ENCODE results near the gene SASS6. TPM values are rescaled to one million over a fixed set of nuclear protein-coding genes. Genes with fewer than 3 reads are reported as not detected.

Gene SASS6
- total and polyA plus RNA-seq, 10 of the 15 experiments (the other 5 are each of a cell fraction or from before 2014, with no cell fraction given) = 6.6 to 17.9 (median 10.2) TPM

DNA sequence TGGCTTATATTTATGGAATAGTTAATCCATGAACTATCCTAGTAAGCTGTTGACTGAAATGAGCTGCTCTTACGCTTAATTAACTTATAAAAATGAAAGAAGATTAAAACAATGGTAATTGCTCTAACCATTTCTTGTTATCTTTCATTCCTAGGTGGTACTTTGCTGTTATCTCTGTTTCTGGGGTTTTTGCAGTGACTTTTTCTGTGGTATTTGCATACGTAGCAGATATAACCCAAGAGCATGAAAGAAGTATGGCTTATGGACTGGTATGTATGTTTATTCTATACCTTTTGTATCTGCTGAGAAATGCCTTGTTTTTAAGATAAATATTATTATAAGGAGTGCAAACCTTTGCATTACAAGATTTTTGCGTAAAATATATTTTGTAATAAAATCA, 71.0 kb downstream of the SASS6 start:
- intact Hi-C loops (cut with micrococcal nuclease; ENCODE audit: unreplicated experiment) = no loop called here
- Histone ChIP-seq H3K4me3 (no peak overlapping the region), H4K20me1 (ENCODE audit: control insufficient read depth, insufficient read depth) (no peaks in the 10 kb centered on the region), H3K27me3 (replicated peaks in 1 of 2; ENCODE audit: control insufficient read depth in 2 of 2, insufficient read depth in 2 of 2, low read length in 1 of 2) (no peaks in the 10 kb centered on the region), H3K9ac (ENCODE audit: control insufficient read depth, insufficient read depth, low read length) (no peak overlapping the region), H3K27ac (ENCODE audit: control insufficient read depth, insufficient read depth) (no peak overlapping the region), H3K4me1 (ENCODE audit: control insufficient read depth, insufficient read depth, low read length) (no peaks in the 10 kb centered on the region), H2AFZ (ENCODE audit: control insufficient read depth, low read depth, low read length) (no peak overlapping the region), H3K9me3 (replicated peaks; ENCODE audit: control insufficient read depth, insufficient read depth, low read length) (no peaks in the 10 kb centered on the region), H3K4me2 (ENCODE audit: control insufficient read depth, insufficient read depth) (no peak overlapping the region), H3K79me2 (ENCODE audit: control insufficient read depth, insufficient read depth, low read length) (peaks cover 8% of the 10 kb centered on the region), H3K36me3 (ENCODE audit: control insufficient read depth in 2 of 2, insufficient read depth in 2 of 2, low read length in 1 of 2) (peaks cover 11 to 25% of the 10 kb centered on the region in 2 experiments)
- in situ Hi-C loops (cut with MboI) = no loop called here
- RAD21 ChIA-PET (ENCODE audit: unreplicated experiment) = interaction anchor here (1.6 kb wide), 1 partner anchor 19 kb away, joined by 4 read pairs; no protein-coding TSS in a partner anchor
- no peak for ATAC-seq
- BruUV-seq (replicated peaks) = no TSS peak
- no peak for DNase-seq (ENCODE audit: low read depth, low spot score)
- SMC1A ChIA-PET (ENCODE audit: uncharacterized antibody, unreplicated experiment) = interaction anchor here (1.1 to 2.0 kb wide), 5 partner anchors 11 to 31 kb away, joined by 3 to 8 read pairs (median 4); no protein-coding TSS in a partner anchor
- 96% methylated on average over 3 of the region's 3 CpGs for WGBS (ENCODE audit: insufficient coverage, insufficient replicate concordance, low lambda C conversion rate, missing lambda C conversion rate)
- CTCF ChIA-PET = interaction anchor here (0.8 to 1.1 kb wide), 3 partner anchors 9 to 17 kb away, joined by 3 to 4 read pairs (median 4); no protein-coding TSS in a partner anchor
- POLR2A ChIA-PET = interaction anchor here (1.0 to 2.0 kb wide), 3 partner anchors 10 to 13 kb away, joined by 3 to 7 read pairs (median 4); no protein-coding TSS in a partner anchor
- FAIRE-seq = no peak
- TF ChIP-seq TARDBP (IDR thresholded peaks at IDR 0.05; ENCODE audit: borderline replicate concordance) (no peak), EP300 (IDR thresholded peaks at IDR 0.05; ENCODE audit: borderline replicate concordance in 1 of 2, control insufficient read depth in 1 of 2, low read depth in 2 of 2, low read length in 2 of 2) (no peak), CEBPB (IDR thresholded peaks at IDR 0.05; ENCODE audit: borderline replicate concordance in 1 of 2, low read depth in 2 of 2, low read length in 2 of 2) (no peak), BHLHE40 (IDR thresholded peaks at IDR 0.05; ENCODE audit: borderline replicate concordance in 1 of 2, low read depth in 2 of 2, low read length in 1 of 2) (no peak), ZNF217 (IDR thresholded peaks at IDR 0.05) (no peak), TBL1XR1 (IDR thresholded peaks at IDR 0.05; ENCODE audit: low read depth, low read length) (no peak), HDAC2 (IDR thresholded peaks at IDR 0.05) (no peak), SPI1 (IDR thresholded peaks at IDR 0.05; ENCODE audit: borderline replicate concordance, insufficient read depth, low read depth, low read length) (no peak), RUNX3 (IDR thresholded peaks at IDR 0.05; ENCODE audit: low read length) (no peak), CREM (IDR thresholded peaks at IDR 0.05; ENCODE audit: low read depth) (no peak), JUND (IDR thresholded peaks at IDR 0.05; ENCODE audit: low read depth, low read length) (no peak), EED (IDR thresholded peaks at IDR 0.05; ENCODE audit: low read depth) (no peak)
- TF ChIP-seq, protein P1, sequence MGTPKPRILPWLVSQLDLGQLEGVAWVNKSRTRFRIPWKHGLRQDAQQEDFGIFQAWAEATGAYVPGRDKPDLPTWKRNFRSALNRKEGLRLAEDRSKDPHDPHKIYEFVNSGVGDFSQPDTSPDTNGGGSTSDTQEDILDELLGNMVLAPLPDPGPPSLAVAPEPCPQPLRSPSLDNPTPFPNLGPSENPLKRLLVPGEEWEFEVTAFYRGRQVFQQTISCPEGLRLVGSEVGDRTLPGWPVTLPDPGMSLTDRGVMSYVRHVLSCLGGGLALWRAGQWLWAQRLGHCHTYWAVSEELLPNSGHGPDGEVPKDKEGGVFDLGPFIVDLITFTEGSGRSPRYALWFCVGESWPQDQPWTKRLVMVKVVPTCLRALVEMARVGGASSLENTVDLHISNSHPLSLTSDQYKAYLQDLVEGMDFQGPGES (IDR thresholded peaks at IDR 0.05) = no peak
- TF ChIP-seq, protein P2, sequence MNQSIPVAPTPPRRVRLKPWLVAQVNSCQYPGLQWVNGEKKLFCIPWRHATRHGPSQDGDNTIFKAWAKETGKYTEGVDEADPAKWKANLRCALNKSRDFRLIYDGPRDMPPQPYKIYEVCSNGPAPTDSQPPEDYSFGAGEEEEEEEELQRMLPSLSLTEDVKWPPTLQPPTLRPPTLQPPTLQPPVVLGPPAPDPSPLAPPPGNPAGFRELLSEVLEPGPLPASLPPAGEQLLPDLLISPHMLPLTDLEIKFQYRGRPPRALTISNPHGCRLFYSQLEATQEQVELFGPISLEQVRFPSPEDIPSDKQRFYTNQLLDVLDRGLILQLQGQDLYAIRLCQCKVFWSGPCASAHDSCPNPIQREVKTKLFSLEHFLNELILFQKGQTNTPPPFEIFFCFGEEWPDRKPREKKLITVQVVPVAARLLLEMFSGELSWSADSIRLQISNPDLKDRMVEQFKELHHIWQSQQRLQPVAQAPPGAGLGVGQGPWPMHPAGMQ (IDR thresholded peaks at IDR 0.05; ENCODE audit: borderline replicate concordance) = no peak
- TF ChIP-seq, protein P3, sequence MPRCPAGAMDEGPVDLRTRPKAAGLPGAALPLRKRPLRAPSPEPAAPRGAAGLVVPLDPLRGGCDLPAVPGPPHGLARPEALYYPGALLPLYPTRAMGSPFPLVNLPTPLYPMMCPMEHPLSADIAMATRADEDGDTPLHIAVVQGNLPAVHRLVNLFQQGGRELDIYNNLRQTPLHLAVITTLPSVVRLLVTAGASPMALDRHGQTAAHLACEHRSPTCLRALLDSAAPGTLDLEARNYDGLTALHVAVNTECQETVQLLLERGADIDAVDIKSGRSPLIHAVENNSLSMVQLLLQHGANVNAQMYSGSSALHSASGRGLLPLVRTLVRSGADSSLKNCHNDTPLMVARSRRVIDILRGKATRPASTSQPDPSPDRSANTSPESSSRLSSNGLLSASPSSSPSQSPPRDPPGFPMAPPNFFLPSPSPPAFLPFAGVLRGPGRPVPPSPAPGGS (IDR thresholded peaks at IDR 0.05; ENCODE audit: borderline replicate concordance, insufficient read depth, low read depth, low read length, poor library complexity, severe bottlenecking) = no peak
- TF ChIP-seq, protein P4, sequence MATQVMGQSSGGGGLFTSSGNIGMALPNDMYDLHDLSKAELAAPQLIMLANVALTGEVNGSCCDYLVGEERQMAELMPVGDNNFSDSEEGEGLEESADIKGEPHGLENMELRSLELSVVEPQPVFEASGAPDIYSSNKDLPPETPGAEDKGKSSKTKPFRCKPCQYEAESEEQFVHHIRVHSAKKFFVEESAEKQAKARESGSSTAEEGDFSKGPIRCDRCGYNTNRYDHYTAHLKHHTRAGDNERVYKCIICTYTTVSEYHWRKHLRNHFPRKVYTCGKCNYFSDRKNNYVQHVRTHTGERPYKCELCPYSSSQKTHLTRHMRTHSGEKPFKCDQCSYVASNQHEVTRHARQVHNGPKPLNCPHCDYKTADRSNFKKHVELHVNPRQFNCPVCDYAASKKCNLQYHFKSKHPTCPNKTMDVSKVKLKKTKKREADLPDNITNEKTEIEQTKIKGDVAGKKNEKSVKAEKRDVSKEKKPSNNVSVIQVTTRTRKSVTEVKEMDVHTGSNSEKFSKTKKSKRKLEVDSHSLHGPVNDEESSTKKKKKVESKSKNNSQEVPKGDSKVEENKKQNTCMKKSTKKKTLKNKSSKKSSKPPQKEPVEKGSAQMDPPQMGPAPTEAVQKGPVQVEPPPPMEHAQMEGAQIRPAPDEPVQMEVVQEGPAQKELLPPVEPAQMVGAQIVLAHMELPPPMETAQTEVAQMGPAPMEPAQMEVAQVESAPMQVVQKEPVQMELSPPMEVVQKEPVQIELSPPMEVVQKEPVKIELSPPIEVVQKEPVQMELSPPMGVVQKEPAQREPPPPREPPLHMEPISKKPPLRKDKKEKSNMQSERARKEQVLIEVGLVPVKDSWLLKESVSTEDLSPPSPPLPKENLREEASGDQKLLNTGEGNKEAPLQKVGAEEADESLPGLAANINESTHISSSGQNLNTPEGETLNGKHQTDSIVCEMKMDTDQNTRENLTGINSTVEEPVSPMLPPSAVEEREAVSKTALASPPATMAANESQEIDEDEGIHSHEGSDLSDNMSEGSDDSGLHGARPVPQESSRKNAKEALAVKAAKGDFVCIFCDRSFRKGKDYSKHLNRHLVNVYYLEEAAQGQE (IDR thresholded peaks at IDR 0.05; ENCODE audit: low read depth, low read length) = no peak

All from GM12878 (cell line).